GM12878 (cell line): ENCODE data around the gene FHOD3. TPM values are rescaled to one million over a fixed set of nuclear protein-coding genes. Genes with fewer than 3 reads are reported as not detected.

Experiments used
- ATAC-seq: fragments of 200-7000 bp; cut with Tn5 transposase; 3 replicates; pipeline ENCODE4 v1.9.1; 2020; ENCODE audit warnings: mild to moderate bottlenecking, moderate library complexity
- BruUV-seq: library from RNA; stranded (reverse); fragments of 400-500 nt; replicated peaks from 2 replicates; lab custom pipeline; 2021; lab: Mats Ljungman, UMichigan
- CTCF ChIA-PET: fragments of 300-600 bp; sonication (Branson Sonifier 250); formaldehyde crosslinking; extraction: SDS; loops from one replicate; lab custom pipeline; 2021; ENCODE audit warnings: inconsistent platforms; lab: Yijun Ruan, JAX
- POLR2A ChIA-PET: fragments of 350-600 bp; formaldehyde crosslinking; extraction: SDS; loops from one replicate; lab custom pipeline; 2021; ENCODE audit warnings: inconsistent platforms; lab: Charles Lee
- RAD21 ChIA-PET: fragments of 300-600 bp; sonication (Branson Sonifier 250); formaldehyde crosslinking; loops from one replicate; lab custom pipeline; 2023; ENCODE audit warnings: antibody characterized with exemption; ENCODE audit not compliant: unreplicated experiment; lab: Charles Lee
- SMC1A ChIA-PET: fragments of 300-600 bp; sonication (Branson Sonifier 250); formaldehyde crosslinking; loops from one replicate; lab custom pipeline; 2023; ENCODE audit not compliant: unreplicated experiment, uncharacterized antibody; lab: Charles Lee
- DNase-seq: peaks from one replicate; pipeline ENCODE4 v3.0.0-alpha.2; 2011; ENCODE audit warnings: low read depth, low spot score
- FAIRE-seq: peaks from 3 replicates; lab custom pipeline; 2011; peaks lifted over from hg19 to GRCh38; lab: Jason Lieb, UNC
- H2AFZ ChIP-seq: 2 replicates; pipeline ENCODE4 v1.6.0; 2011; ENCODE audit warnings: low read depth, low read length, control low read depth; ENCODE audit not compliant: control insufficient read depth
- H3K27ac ChIP-seq: 2 replicates; pipeline ENCODE4 v1.5.1; 2011; ENCODE audit warnings: control low read depth; ENCODE audit not compliant: control insufficient read depth, insufficient read depth
- H3K27me3 ChIP-seq, 2 experiments: replicated peaks in 1 of 2; 2 replicates each; pipeline versions ENCODE4 v1.6.0 to v1.6.1; 2011; ENCODE audit warnings: low read length in 1 of 2; ENCODE audit not compliant: control insufficient read depth in 2 of 2, insufficient read depth in 2 of 2
- H3K36me3 ChIP-seq, 2 experiments: 2 replicates each; pipeline ENCODE4 v1.5.1; 2011; ENCODE audit warnings: low read length in 1 of 2; ENCODE audit not compliant: control insufficient read depth in 2 of 2, insufficient read depth in 2 of 2
- H3K4me1 ChIP-seq: 2 replicates; pipeline ENCODE4 v1.6.1; 2011; ENCODE audit warnings: mild to moderate bottlenecking, low read length, moderate library complexity, mixed read lengths; ENCODE audit not compliant: control insufficient read depth, insufficient read depth
- H3K4me2 ChIP-seq: 2 replicates; pipeline ENCODE4 v1.6.0; 2011; ENCODE audit warnings: control low read depth; ENCODE audit not compliant: control insufficient read depth, insufficient read depth
- H3K4me3 ChIP-seq: fragments of 200-600 bp; sonication (generic); 2 replicates; pipeline ENCODE4 v1.5.1; 2016
- H3K79me2 ChIP-seq: 2 replicates; pipeline ENCODE4 v1.6.0; 2011; ENCODE audit warnings: low read length; ENCODE audit not compliant: control insufficient read depth, insufficient read depth
- H3K9ac ChIP-seq: 2 replicates; pipeline ENCODE4 v1.8.0; 2011; ENCODE audit warnings: low read length, control low read depth, mixed read lengths; ENCODE audit not compliant: control insufficient read depth, insufficient read depth
- H3K9me3 ChIP-seq: replicated peaks from 3 replicates; pipeline ENCODE4 v1.5.1; 2011; ENCODE audit warnings: mild to moderate bottlenecking, low read length; ENCODE audit not compliant: control insufficient read depth, insufficient read depth
- H4K20me1 ChIP-seq: 2 replicates; pipeline ENCODE4 v1.6.0; 2011; ENCODE audit not compliant: control insufficient read depth, insufficient read depth
- CREM ChIP-seq: IDR thresholded peaks from 2 replicates; pipeline ENCODE4 v1.6.1; 2014; ENCODE audit warnings: antibody characterized with exemption, low read depth
- IKZF1 ChIP-seq: fragments of 450-650 bp; conservative IDR thresholded peaks from 2 replicates; pipeline ENCODE4 v1.6.1; 2017; ENCODE audit warnings: antibody characterized with exemption, mild to moderate bottlenecking
- PML ChIP-seq: IDR thresholded peaks from 2 replicates; pipeline ENCODE4 v1.6.1; 2012; ENCODE audit warnings: low read length, inconsistent platforms
- SIX5 ChIP-seq: IDR thresholded peaks from 2 replicates; pipeline ENCODE4 v1.6.1; 2011; ENCODE audit warnings: mild to moderate bottlenecking, low read depth, low read length, moderate library complexity; ENCODE audit not compliant: severe bottlenecking
- ZNF24 ChIP-seq: fragments of 450-650 bp; IDR thresholded peaks from 2 replicates; pipeline ENCODE4 v1.6.1; 2017; ENCODE audit warnings: antibody characterized with exemption, mild to moderate bottlenecking
- WGBS: methylation state at CpG from one replicate; pipeline ENCODE4 v1.1.6; 2016; ENCODE audit warnings: low lambda C conversion rate; ENCODE audit not compliant: insufficient replicate concordance, insufficient coverage; ENCODE audit errors: missing lambda C conversion rate; 5-methylcytosine and 5-hydroxymethylcytosine counted together
- in situ Hi-C: fragments of 300-500 bp; cut with MboI; formaldehyde crosslinking; loops from 9 replicates; pipeline ENCODE4 v1.14.3; 2018; ENCODE audit warnings: mixed read lengths
- intact Hi-C: fragments of 100-400 bp; cut with micrococcal nuclease; formaldehyde crosslinking; loops from one replicate; pipeline ENCODE4 v1.14.2; 2022; ENCODE audit not compliant: unreplicated experiment
- polyA plus RNA-seq, 11 experiments: library from polyadenylated mRNA; depleted of rRNA in 4 of 11; unstranded in 6 of 11; stranded (reverse) in 5 of 11; fragments of >200 nt; fragmentation: Nextera tagmentation in 4 of 11; fragmentation: Illumina TruSeq in 1 of 11; extraction: Ambion mirVana in 4 of 11; extraction: Trizol in 1 of 11; gene quantifications; 1 replicate in 1 of 11; 2 replicates in 10 of 11; pipeline versions ENCODE4 v1.2.1 to v1.2.3, GENCODE V29; 2011 to 2016; ENCODE audit warnings: inconsistent platforms in 2 of 11, missing spikeins in 2 of 11, low read depth in 1 of 11
- total RNA-seq, 4 experiments: library from RNA; depleted of rRNA in 3 of 4; stranded (reverse); fragments of >200 nt in 3 of 4; fragmentation: Illumina TruSeq in 1 of 4; extraction: Trizol in 1 of 4; gene quantifications; 2 replicates each; pipeline versions ENCODE4 v1.2.1 to v1.2.3, GENCODE V29; 2013 to 2021
- TF ChIP-seq, protein P1 (sequence below): fragments of 450-650 bp; IDR thresholded peaks from 2 replicates; pipeline ENCODE4 v1.6.1; 2017; ENCODE audit warnings: mild to moderate bottlenecking
- TF ChIP-seq, protein P2 (sequence below): IDR thresholded peaks from 2 replicates; pipeline ENCODE4 v1.6.1; 2012; ENCODE audit warnings: low read depth, low read length, improper control_type of control experiment

FHOD3 gene
- total and polyA plus RNA-seq, 10 of the 15 experiments (the other 5 are each of a cell fraction or from before 2014, with no cell fraction given), result 0.77 to 26.7 (median 10.4) TPM

DNA sequence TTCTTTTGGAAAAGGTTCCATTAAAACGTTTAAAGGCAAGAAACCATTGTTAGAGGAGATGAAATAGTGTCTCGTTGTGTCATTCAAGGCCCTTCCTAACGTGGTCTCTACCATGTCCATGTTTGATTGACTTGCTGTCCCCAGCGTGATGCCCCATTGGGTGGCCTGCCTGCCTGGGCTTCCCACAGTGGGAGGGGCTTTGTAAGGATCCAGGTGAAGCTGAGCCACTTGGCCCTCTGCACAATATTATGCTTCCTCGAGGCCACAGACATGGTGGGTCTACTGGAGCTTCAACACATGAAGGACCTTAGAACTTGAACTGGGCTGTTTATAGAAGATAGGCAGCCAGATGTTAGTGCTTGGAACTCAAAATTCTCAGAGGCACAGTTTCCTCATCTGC is 235.3 kb downstream of the FHOD3 start (continued):
- TF ChIP-seq PML (no peak), ZNF24 (no peak), SIX5 (no peak), CREM (no peak)
- TF ChIP-seq, protein P1, sequence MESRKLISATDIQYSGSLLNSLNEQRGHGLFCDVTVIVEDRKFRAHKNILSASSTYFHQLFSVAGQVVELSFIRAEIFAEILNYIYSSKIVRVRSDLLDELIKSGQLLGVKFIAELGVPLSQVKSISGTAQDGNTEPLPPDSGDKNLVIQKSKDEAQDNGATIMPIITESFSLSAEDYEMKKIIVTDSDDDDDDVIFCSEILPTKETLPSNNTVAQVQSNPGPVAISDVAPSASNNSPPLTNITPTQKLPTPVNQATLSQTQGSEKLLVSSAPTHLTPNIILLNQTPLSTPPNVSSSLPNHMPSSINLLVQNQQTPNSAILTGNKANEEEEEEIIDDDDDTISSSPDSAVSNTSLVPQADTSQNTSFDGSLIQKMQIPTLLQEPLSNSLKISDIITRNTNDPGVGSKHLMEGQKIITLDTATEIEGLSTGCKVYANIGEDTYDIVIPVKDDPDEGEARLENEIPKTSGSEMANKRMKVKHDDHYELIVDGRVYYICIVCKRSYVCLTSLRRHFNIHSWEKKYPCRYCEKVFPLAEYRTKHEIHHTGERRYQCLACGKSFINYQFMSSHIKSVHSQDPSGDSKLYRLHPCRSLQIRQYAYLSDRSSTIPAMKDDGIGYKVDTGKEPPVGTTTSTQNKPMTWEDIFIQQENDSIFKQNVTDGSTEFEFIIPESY, result no peak

DNA sequence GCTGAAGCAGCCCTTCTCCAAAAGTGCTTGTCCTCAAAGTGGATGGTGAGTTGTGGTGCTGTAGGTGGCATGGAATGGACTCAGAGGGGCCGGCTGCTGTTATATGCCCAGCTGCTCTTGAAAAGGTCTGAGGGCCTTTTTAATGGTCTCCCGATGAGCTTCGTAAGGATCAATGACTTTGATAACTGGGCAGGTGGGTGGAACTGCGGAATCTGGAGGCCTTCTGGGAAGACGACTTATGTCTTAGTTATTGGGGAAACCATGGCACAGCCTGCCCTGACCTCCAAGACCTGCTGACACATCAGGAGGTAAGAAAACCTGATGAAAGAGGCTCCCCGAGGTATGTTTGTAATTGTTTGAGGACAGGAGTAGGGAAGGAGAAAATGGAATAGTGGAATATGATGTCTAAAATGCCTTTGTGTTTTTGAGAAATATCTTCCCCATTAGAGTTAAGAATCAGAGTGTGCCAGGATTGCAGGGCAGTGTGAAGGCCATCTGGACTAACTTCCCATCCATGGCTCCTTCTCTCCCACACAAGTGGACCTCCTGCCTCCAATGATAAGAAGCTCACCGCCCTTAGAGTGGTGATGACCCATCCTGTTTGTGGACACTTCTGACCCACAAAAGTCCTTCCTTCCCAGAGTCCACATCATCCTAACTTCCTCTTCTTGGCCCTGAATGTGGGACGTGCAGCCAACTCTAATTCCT is 236.1 kb downstream of the FHOD3 start:
- ATAC-seq, result no peak; the same call in 2 of the 3 replicates
- RAD21 ChIA-PET, result interaction anchor here (0.7 to 2.1 kb wide), 8 partner anchors 14 to 224 kb away, joined by 3 to 8 read pairs (median 4); no protein-coding TSS in a partner anchor
- TF ChIP-seq, protein P2, sequence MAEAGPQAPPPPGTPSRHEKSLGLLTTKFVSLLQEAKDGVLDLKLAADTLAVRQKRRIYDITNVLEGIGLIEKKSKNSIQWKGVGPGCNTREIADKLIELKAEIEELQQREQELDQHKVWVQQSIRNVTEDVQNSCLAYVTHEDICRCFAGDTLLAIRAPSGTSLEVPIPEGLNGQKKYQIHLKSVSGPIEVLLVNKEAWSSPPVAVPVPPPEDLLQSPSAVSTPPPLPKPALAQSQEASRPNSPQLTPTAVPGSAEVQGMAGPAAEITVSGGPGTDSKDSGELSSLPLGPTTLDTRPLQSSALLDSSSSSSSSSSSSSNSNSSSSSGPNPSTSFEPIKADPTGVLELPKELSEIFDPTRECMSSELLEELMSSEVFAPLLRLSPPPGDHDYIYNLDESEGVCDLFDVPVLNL, result no peak
- TF ChIP-seq IKZF1 (0 out of 2 replicates have a peak, but pooled peaks have one; percentile 26), ZNF24 (no peak)

More for the DNA sequence above, 236.1 kb downstream of the FHOD3 start:
- Histone ChIP-seq H3K27me3 (no peaks in the 10 kb centered on the region), H3K4me1 (no peaks in the 10 kb centered on the region), H3K9me3 (no peaks in the 10 kb centered on the region), H3K9ac (no peak overlapping the region), H3K4me2 (no peak overlapping the region), H2AFZ (no peak overlapping the region), H3K36me3 (no peaks in the 10 kb centered on the region; a peak in 2 of 4 replicates), H3K4me3 (no peak overlapping the region), H4K20me1 (no peaks in the 10 kb centered on the region), H3K79me2 (no peaks in the 10 kb centered on the region), H3K27ac (no peak overlapping the region)
- FAIRE-seq, result no peak
- WGBS, result 39% methylated on average over 8 of the region's 8 CpGs
- BruUV-seq, result no TSS peak
- SMC1A ChIA-PET, result interaction anchor here (0.5 to 3.2 kb wide), 14 partner anchors 16 to 439 kb away, joined by 3 to 21 read pairs (median 4); no protein-coding TSS in a partner anchor
- intact Hi-C loops, result loop anchor here (5.0 kb wide), 1 partner anchor 51 kb away; no protein-coding TSS in a partner anchor
- no peak for DNase-seq
- CTCF ChIA-PET, result interaction anchor here (0.9 to 3.1 kb wide), 13 partner anchors 9 to 239 kb away, joined by 3 to 17 read pairs (median 4); no protein-coding TSS in a partner anchor
- POLR2A ChIA-PET, result interaction anchor here (0.5 to 1.2 kb wide), 5 partner anchors 9 to 146 kb away, joined by 3 to 5 read pairs (median 3); no protein-coding TSS in a partner anchor
- in situ Hi-C loops, result no loop called here
